WTC11 (cell line): ENCODE measurements around the gene LASP1. TPM values are rescaled to one million over a fixed set of nuclear protein-coding genes. Genes with fewer than 3 reads are reported as not detected.

ENCODE experiments used
- ATAC-seq: fragments of 200-7000 bp; cut with Tn5 transposase; 2 replicates; pipeline ENCODE4 v1.10.0; 2021; ENCODE audit warnings: mild to moderate bottlenecking, moderate library complexity
- CTCF ChIA-PET: fragments of 300-600 bp; sonication (Branson Sonifier 250); formaldehyde crosslinking; loops from one replicate; lab custom pipeline; 2021; ENCODE audit warnings: antibody characterized with exemption; lab: Charles Lee
- POLR2A ChIA-PET: fragments of 350-600 bp; sonication (Branson Sonifier 250); formaldehyde crosslinking; loops from one replicate; lab custom pipeline; 2021; ENCODE audit warnings: antibody characterized with exemption; lab: Charles Lee
- DNase-seq: peaks from one replicate; pipeline ENCODE4 v3.0.0; 2021; ENCODE audit warnings: low spot score
- H3K27ac Mint-ChIP-seq: 2 replicates; pipeline ENCODE4 v1.8.0; 2021; ENCODE audit warnings: mixed read lengths
- H3K27me3 Mint-ChIP-seq: 2 replicates; pipeline ENCODE4 v1.8.0; 2021; ENCODE audit warnings: low read depth, mild to moderate bottlenecking, moderate library complexity, mixed read lengths
- H3K36me3 Mint-ChIP-seq: 2 replicates; pipeline ENCODE4 v1.8.0; 2021; ENCODE audit warnings: mixed read lengths
- H3K4me1 Mint-ChIP-seq: 2 replicates; pipeline ENCODE4 v1.8.0; 2022; ENCODE audit warnings: mixed read lengths
- H3K4me3 Mint-ChIP-seq: 2 replicates; pipeline ENCODE4 v1.8.0; 2021; ENCODE audit warnings: mild to moderate bottlenecking, moderate library complexity, mixed read lengths
- H3K9me3 Mint-ChIP-seq: 2 replicates; pipeline ENCODE4 v1.8.0; 2021; ENCODE audit warnings: mixed read lengths
- CREM ChIP-seq: sonication (generic); formaldehyde crosslinking; IDR thresholded peaks from 2 replicates; pipeline ENCODE4 v1.8.1; 2022; ENCODE audit warnings: mild to moderate bottlenecking, missing genetic modification reagents, moderate library complexity
- NR2C2 ChIP-seq: sonication (generic); formaldehyde crosslinking; IDR thresholded peaks from 2 replicates; pipeline ENCODE4 v1.8.0; 2022; ENCODE audit warnings: mild to moderate bottlenecking, missing genetic modification reagents
- ZBTB21 ChIP-seq: sonication (generic); formaldehyde crosslinking; IDR thresholded peaks from 2 replicates; pipeline ENCODE4 v1.8.1; 2023; ENCODE audit warnings: mild to moderate bottlenecking, missing genetic modification reagents, borderline replicate concordance
- ZNF317 ChIP-seq: sonication (generic); formaldehyde crosslinking; IDR thresholded peaks from 2 replicates; pipeline ENCODE4 v1.8.1; 2023; ENCODE audit warnings: low read depth, mild to moderate bottlenecking, moderate library complexity, missing genetic modification reagents, borderline replicate concordance
- total RNA-seq: library from RNA; stranded (reverse); gene quantifications from 3 replicates; pipeline ENCODE4 v1.2.3, GENCODE V29; 2021
- TF ChIP-seq, protein P1 (sequence below): sonication (generic); formaldehyde crosslinking; IDR thresholded peaks from 2 replicates; pipeline ENCODE4 v1.8.0; 2023; ENCODE audit warnings: missing genetic modification reagents, mild to moderate bottlenecking, borderline replicate concordance
- TF ChIP-seq, protein P2 (sequence below): fragments of 250-450 bp; sonication (Bioruptor Pico); IDR thresholded peaks from 2 replicates; pipeline ENCODE4 v1.9.0; 2021; ENCODE audit warnings: moderate library complexity, mild to moderate bottlenecking, inconsistent platforms, borderline replicate concordance
- TF ChIP-seq, protein P3 (sequence below): sonication (generic); formaldehyde crosslinking; IDR thresholded peaks from 2 replicates; pipeline ENCODE4 v1.8.1; 2022; ENCODE audit warnings: mild to moderate bottlenecking, moderate library complexity, missing genetic modification reagents
- TF ChIP-seq, protein P4 (sequence below): fragments of 250-450 bp; sonication (Bioruptor Pico); IDR thresholded peaks from 2 replicates; pipeline ENCODE4 v2.1.2; 2022; ENCODE audit warnings: mild to moderate bottlenecking, moderate library complexity
- TF ChIP-seq, protein P5 (sequence below): sonication (generic); formaldehyde crosslinking; IDR thresholded peaks from 2 replicates; pipeline ENCODE4 v1.8.1; 2023; ENCODE audit warnings: mild to moderate bottlenecking, missing genetic modification reagents, borderline replicate concordance
- TF ChIP-seq, protein P6 (sequence below): sonication (generic); formaldehyde crosslinking; IDR thresholded peaks from 2 replicates; pipeline ENCODE4 v1.8.1; 2023; ENCODE audit warnings: mild to moderate bottlenecking, missing genetic modification reagents, moderate library complexity
- TF ChIP-seq, protein P7 (sequence below): sonication (generic); formaldehyde crosslinking; IDR thresholded peaks from 2 replicates; pipeline ENCODE4 v1.8.1; 2022; ENCODE audit warnings: missing genetic modification reagents, borderline replicate concordance

Gene LASP1
- total RNA-seq, 1 experiment from 2014 or later: 139 TPM

DNA sequence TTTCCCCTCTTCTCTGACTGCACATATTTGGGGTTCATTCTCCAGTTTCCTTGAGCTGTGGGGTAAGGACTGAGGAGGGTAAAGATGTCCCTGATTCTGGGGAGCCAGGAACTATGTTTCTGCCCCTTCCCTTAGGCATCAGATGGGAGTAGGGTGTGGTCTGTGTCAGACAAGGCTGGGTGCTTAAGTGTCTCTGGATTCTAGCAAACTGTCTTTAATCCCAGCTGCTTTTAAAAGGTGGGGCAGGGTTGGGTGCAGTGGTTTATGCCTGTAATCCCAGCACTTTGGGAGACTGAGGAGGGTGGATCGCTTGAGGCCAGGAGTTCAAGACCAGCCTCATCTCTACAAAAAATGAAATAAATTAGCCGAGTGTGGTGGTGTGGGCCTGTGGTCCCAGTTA lies 13.0 kb downstream of the LASP1 start:
- POLR2A ChIA-PET: interaction anchor here (1.7 to 1.9 kb wide), 2 partner anchors 13 to 29 kb away, joined by 7 read pairs; partner anchors contain the start of genes LASP1 and RPL23
- peak overlapping the region; percentile 96 for H3K27ac Mint-ChIP-seq
- H3K9me3 Mint-ChIP-seq: no peaks in the 10 kb centered on the region
- H3K4me1 Mint-ChIP-seq: peaks cover 85% of the 10 kb centered on the region
- H3K4me3 Mint-ChIP-seq: peak overlapping the region; percentile 18; the same call in 1 of the 2 replicates
- CTCF ChIA-PET: no interaction called here
- H3K27me3 Mint-ChIP-seq: no peaks in the 10 kb centered on the region
- H3K36me3 Mint-ChIP-seq: peaks cover 12% of the 10 kb centered on the region
- DNase-seq (no peak), ATAC-seq (no peak)
- TF ChIP-seq ZBTB21 (CRISPR knock-in tag) (no peak), CREM (no peak), NR2C2 (CRISPR knock-in tag) (no peak), ZNF317 (CRISPR knock-in tag) (no peak)
- TF ChIP-seq, protein P1, sequence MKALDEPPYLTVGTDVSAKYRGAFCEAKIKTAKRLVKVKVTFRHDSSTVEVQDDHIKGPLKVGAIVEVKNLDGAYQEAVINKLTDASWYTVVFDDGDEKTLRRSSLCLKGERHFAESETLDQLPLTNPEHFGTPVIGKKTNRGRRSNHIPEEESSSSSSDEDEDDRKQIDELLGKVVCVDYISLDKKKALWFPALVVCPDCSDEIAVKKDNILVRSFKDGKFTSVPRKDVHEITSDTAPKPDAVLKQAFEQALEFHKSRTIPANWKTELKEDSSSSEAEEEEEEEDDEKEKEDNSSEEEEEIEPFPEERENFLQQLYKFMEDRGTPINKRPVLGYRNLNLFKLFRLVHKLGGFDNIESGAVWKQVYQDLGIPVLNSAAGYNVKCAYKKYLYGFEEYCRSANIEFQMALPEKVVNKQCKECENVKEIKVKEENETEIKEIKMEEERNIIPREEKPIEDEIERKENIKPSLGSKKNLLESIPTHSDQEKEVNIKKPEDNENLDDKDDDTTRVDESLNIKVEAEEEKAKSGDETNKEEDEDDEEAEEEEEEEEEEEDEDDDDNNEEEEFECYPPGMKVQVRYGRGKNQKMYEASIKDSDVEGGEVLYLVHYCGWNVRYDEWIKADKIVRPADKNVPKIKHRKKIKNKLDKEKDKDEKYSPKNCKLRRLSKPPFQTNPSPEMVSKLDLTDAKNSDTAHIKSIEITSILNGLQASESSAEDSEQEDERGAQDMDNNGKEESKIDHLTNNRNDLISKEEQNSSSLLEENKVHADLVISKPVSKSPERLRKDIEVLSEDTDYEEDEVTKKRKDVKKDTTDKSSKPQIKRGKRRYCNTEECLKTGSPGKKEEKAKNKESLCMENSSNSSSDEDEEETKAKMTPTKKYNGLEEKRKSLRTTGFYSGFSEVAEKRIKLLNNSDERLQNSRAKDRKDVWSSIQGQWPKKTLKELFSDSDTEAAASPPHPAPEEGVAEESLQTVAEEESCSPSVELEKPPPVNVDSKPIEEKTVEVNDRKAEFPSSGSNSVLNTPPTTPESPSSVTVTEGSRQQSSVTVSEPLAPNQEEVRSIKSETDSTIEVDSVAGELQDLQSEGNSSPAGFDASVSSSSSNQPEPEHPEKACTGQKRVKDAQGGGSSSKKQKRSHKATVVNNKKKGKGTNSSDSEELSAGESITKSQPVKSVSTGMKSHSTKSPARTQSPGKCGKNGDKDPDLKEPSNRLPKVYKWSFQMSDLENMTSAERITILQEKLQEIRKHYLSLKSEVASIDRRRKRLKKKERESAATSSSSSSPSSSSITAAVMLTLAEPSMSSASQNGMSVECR (CRISPR knock-in tag): no peak
- TF ChIP-seq, protein P2, sequence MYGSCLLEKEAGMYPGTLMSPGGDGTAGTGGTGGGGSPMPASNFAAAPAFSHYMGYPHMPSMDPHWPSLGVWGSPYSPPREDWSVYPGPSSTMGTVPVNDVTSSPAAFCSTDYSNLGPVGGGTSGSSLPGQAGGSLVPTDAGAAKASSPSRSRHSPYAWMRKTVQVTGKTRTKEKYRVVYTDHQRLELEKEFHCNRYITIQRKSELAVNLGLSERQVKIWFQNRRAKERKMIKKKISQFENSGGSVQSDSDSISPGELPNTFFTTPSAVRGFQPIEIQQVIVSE (CRISPR knock-in tag): no peak
- TF ChIP-seq, protein P3, sequence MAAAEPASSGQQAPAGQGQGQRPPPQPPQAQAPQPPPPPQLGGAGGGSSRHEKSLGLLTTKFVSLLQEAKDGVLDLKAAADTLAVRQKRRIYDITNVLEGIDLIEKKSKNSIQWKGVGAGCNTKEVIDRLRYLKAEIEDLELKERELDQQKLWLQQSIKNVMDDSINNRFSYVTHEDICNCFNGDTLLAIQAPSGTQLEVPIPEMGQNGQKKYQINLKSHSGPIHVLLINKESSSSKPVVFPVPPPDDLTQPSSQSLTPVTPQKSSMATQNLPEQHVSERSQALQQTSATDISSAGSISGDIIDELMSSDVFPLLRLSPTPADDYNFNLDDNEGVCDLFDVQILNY: no peak
- TF ChIP-seq, protein P4, sequence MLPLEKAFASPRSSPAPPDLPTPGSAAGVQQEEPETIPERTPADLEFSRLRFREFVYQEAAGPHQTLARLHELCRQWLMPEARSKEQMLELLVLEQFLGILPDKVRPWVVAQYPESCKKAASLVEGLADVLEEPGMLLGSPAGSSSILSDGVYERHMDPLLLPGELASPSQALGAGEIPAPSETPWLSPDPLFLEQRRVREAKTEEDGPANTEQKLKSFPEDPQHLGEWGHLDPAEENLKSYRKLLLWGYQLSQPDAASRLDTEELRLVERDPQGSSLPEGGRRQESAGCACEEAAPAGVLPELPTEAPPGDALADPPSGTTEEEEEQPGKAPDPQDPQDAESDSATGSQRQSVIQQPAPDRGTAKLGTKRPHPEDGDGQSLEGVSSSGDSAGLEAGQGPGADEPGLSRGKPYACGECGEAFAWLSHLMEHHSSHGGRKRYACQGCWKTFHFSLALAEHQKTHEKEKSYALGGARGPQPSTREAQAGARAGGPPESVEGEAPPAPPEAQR: no peak
- TF ChIP-seq, protein P5, sequence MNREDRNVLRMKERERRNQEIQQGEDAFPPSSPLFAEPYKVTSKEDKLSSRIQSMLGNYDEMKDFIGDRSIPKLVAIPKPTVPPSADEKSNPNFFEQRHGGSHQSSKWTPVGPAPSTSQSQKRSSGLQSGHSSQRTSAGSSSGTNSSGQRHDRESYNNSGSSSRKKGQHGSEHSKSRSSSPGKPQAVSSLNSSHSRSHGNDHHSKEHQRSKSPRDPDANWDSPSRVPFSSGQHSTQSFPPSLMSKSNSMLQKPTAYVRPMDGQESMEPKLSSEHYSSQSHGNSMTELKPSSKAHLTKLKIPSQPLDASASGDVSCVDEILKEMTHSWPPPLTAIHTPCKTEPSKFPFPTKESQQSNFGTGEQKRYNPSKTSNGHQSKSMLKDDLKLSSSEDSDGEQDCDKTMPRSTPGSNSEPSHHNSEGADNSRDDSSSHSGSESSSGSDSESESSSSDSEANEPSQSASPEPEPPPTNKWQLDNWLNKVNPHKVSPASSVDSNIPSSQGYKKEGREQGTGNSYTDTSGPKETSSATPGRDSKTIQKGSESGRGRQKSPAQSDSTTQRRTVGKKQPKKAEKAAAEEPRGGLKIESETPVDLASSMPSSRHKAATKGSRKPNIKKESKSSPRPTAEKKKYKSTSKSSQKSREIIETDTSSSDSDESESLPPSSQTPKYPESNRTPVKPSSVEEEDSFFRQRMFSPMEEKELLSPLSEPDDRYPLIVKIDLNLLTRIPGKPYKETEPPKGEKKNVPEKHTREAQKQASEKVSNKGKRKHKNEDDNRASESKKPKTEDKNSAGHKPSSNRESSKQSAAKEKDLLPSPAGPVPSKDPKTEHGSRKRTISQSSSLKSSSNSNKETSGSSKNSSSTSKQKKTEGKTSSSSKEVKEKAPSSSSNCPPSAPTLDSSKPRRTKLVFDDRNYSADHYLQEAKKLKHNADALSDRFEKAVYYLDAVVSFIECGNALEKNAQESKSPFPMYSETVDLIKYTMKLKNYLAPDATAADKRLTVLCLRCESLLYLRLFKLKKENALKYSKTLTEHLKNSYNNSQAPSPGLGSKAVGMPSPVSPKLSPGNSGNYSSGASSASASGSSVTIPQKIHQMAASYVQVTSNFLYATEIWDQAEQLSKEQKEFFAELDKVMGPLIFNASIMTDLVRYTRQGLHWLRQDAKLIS (CRISPR knock-in tag): no peak
- TF ChIP-seq, protein P6, sequence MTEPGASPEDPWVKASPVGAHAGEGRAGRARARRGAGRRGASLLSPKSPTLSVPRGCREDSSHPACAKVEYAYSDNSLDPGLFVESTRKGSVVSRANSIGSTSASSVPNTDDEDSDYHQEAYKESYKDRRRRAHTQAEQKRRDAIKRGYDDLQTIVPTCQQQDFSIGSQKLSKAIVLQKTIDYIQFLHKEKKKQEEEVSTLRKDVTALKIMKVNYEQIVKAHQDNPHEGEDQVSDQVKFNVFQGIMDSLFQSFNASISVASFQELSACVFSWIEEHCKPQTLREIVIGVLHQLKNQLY (CRISPR knock-in tag): no peak
- TF ChIP-seq, protein P7, sequence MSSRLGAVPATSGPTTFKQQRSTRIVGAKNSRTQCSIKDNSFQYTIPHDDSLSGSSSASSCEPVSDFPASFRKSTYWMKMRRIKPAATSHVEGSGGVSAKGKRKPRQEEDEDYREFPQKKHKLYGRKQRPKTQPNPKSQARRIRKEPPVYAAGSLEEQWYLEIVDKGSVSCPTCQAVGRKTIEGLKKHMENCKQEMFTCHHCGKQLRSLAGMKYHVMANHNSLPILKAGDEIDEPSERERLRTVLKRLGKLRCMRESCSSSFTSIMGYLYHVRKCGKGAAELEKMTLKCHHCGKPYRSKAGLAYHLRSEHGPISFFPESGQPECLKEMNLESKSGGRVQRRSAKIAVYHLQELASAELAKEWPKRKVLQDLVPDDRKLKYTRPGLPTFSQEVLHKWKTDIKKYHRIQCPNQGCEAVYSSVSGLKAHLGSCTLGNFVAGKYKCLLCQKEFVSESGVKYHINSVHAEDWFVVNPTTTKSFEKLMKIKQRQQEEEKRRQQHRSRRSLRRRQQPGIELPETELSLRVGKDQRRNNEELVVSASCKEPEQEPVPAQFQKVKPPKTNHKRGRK (CRISPR knock-in tag): no peak
